IMR-90 (cell line): Measurements from ENCODE around the gene AGTR1. TPM values are rescaled to one million over a fixed set of nuclear protein-coding genes. Genes with fewer than 3 reads are reported as not detected.

Experiments
- ATAC-seq: fragments of 200-7000 bp; cut with Tn5 transposase; 2 replicates; pipeline ENCODE4 v1.9.1; 2020; ENCODE audit warnings: low read depth, mild to moderate bottlenecking, moderate library complexity
- BruUV-seq: library from RNA; stranded (reverse); fragments of 400-500 nt; replicated peaks from 2 replicates; lab custom pipeline; 2021; lab: Mats Ljungman, UMichigan
- CTCF ChIA-PET: fragments of 300-600 bp; formaldehyde crosslinking; extraction: SDS; loops from one replicate; lab custom pipeline; 2021; ENCODE audit warnings: antibody characterized with exemption; lab: Yijun Ruan, JAX
- POLR2A ChIA-PET: fragments of 300-600 bp; sonication (Branson Sonifier 250); formaldehyde crosslinking; loops from one replicate; lab custom pipeline; 2022; ENCODE audit warnings: antibody characterized with exemption; ENCODE audit not compliant: unreplicated experiment; lab: Charles Lee
- DNase-seq: peaks from one replicate; pipeline ENCODE4 v3.0.0; 2013
- H2AFZ ChIP-seq: replicated peaks from 2 replicates; pipeline ENCODE3; 2013; ENCODE audit warnings: low read length, mild to moderate bottlenecking; ENCODE audit not compliant: poor library complexity
- H2AK5ac ChIP-seq: 2 replicates; pipeline ENCODE4 v1.6.1; 2013; ENCODE audit warnings: low read depth, low read length, inconsistent platforms
- H2AK9ac ChIP-seq: replicated peaks from 2 replicates; pipeline ENCODE3; 2013; ENCODE audit warnings: mild to moderate bottlenecking, low read depth, low read length, moderate library complexity; ENCODE audit not compliant: poor library complexity
- H2BK120ac ChIP-seq: 2 replicates; pipeline ENCODE4 v1.6.1; 2013; ENCODE audit warnings: low read depth, low read length, inconsistent platforms
- H2BK15ac ChIP-seq: 3 replicates; pipeline ENCODE4 v1.6.1; 2013; ENCODE audit warnings: low read depth, low read length, inconsistent platforms
- H2BK20ac ChIP-seq: 2 replicates; pipeline ENCODE4 v1.6.1; 2013; ENCODE audit warnings: low read depth, mild to moderate bottlenecking, inconsistent platforms, low read length, moderate library complexity
- H2BK5ac ChIP-seq: 2 replicates; pipeline ENCODE4 v1.6.1; 2013; ENCODE audit warnings: mild to moderate bottlenecking, low read depth, low read length, inconsistent platforms; ENCODE audit not compliant: poor library complexity, severe bottlenecking
- H3K14ac ChIP-seq: replicated peaks from 2 replicates; pipeline ENCODE4 v1.6.1; 2013; ENCODE audit warnings: low read depth, low read length, inconsistent platforms
- H3K18ac ChIP-seq: 2 replicates; pipeline ENCODE4 v1.6.1; 2013; ENCODE audit warnings: low read depth, low read length, control low read depth
- H3K23ac ChIP-seq: 2 replicates; pipeline ENCODE4 v1.6.1; 2013; ENCODE audit warnings: low read depth, low read length, inconsistent platforms
- H3K27ac ChIP-seq: 2 replicates; pipeline ENCODE4 v1.5.1; 2013; ENCODE audit warnings: mild to moderate bottlenecking, control low read depth, low read length; ENCODE audit not compliant: insufficient read depth
- H3K27me3 ChIP-seq: 2 replicates; pipeline ENCODE4 v1.6.1; 2013; ENCODE audit warnings: low read length; ENCODE audit not compliant: control insufficient read depth, insufficient read depth
- H3K36me3 ChIP-seq: 2 replicates; pipeline ENCODE4 v1.6.1; 2013; ENCODE audit warnings: low read length, mixed read lengths; ENCODE audit not compliant: control insufficient read depth, insufficient read depth
- H3K4ac ChIP-seq: 2 replicates; pipeline ENCODE4 v1.6.1; 2013; ENCODE audit warnings: low read depth, low read length, inconsistent platforms
- H3K4me1 ChIP-seq: 2 replicates; pipeline ENCODE4 v1.6.1; 2013; ENCODE audit warnings: low read length, mixed read lengths; ENCODE audit not compliant: control insufficient read depth, insufficient read depth
- H3K4me2 ChIP-seq: 2 replicates; pipeline ENCODE4 v1.6.1; 2013; ENCODE audit warnings: low read depth, mild to moderate bottlenecking, control low read depth, low read length, moderate library complexity
- H3K4me3 ChIP-seq: 2 replicates; pipeline ENCODE4 v1.5.1; 2013; ENCODE audit warnings: low read depth, mild to moderate bottlenecking, control low read depth, low read length, moderate library complexity; ENCODE audit not compliant: insufficient read depth
- H3K56ac ChIP-seq: 2 replicates; pipeline ENCODE4 v1.6.1; 2013; ENCODE audit warnings: low read length, inconsistent platforms; ENCODE audit not compliant: insufficient read depth; ENCODE audit errors: extremely low read depth
- H3K79me1 ChIP-seq, 2 experiments: 2 replicates each; pipeline ENCODE4 v1.6.1; 2013; ENCODE audit warnings: low read length in 2 of 2, inconsistent platforms in 1 of 2, low read depth in 1 of 2
- H3K9ac ChIP-seq: 2 replicates; pipeline ENCODE4 v1.6.1; 2013; ENCODE audit warnings: low read depth, low read length, control low read depth
- H3K9me1 ChIP-seq: 2 replicates; pipeline ENCODE4 v1.6.1; 2013; ENCODE audit warnings: low read length, inconsistent platforms; ENCODE audit not compliant: insufficient read depth
- H3K9me3 ChIP-seq: 2 replicates; pipeline ENCODE4 v1.6.1; 2013; ENCODE audit warnings: low read length; ENCODE audit not compliant: control insufficient read depth, insufficient read depth
- H4K20me1 ChIP-seq: 2 replicates; pipeline ENCODE4 v1.6.1; 2013; ENCODE audit warnings: low read length, inconsistent platforms; ENCODE audit not compliant: insufficient read depth
- H4K5ac ChIP-seq: 2 replicates; pipeline ENCODE4 v1.6.1; 2013; ENCODE audit warnings: mild to moderate bottlenecking, low read depth, low read length, control low read depth
- H4K8ac ChIP-seq, 2 experiments: 2 replicates each; pipeline ENCODE4 v1.6.1; 2013; ENCODE audit warnings: low read depth in 2 of 2, low read length in 2 of 2, control low read depth in 1 of 2, inconsistent platforms in 1 of 2
- H4K91ac ChIP-seq: 2 replicates; pipeline ENCODE4 v1.6.1; 2013; ENCODE audit warnings: low read depth, low read length, inconsistent platforms; ENCODE audit not compliant: insufficient read depth
- BHLHE40 ChIP-seq: fragments of 150-350 bp; IDR thresholded peaks from 2 replicates; pipeline ENCODE4 v1.6.1; 2016; ENCODE audit warnings: mild to moderate bottlenecking, low read depth, low read length
- CEBPB ChIP-seq: IDR thresholded peaks from 2 replicates; pipeline ENCODE4 v1.6.1; 2012; ENCODE audit warnings: low read depth, low read length, improper control_type of control experiment
- CHD1 ChIP-seq: IDR thresholded peaks from 2 replicates; pipeline ENCODE4 v1.6.1; 2012; ENCODE audit warnings: low read depth, low read length, improper control_type of control experiment
- CTCF ChIP-seq: conservative IDR thresholded peaks from 2 replicates; pipeline ENCODE4 v1.5.1; 2012; ENCODE audit warnings: mild to moderate bottlenecking, low read depth, low read length, improper control_type of control experiment
- ELK1 ChIP-seq: fragments of 150-350 bp; IDR thresholded peaks from 2 replicates; pipeline ENCODE4 v1.6.1; 2016; ENCODE audit warnings: low read depth, mild to moderate bottlenecking, low read length, moderate library complexity, borderline replicate concordance
- FOS ChIP-seq: fragments of 150-350 bp; IDR thresholded peaks from 2 replicates; pipeline ENCODE4 v1.6.1; 2016; ENCODE audit warnings: low read depth, low read length
- MAFK ChIP-seq: IDR thresholded peaks from 2 replicates; pipeline ENCODE4 v1.6.1; 2012; ENCODE audit warnings: low read depth, low read length, improper control_type of control experiment
- MXI1 ChIP-seq: IDR thresholded peaks from 2 replicates; pipeline ENCODE4 v1.6.1; 2012; ENCODE audit warnings: low read depth, mild to moderate bottlenecking, low read length, moderate library complexity, borderline replicate concordance
- NFE2L2 ChIP-seq: fragments of 150-350 bp; IDR thresholded peaks from 2 replicates; pipeline ENCODE4 v1.6.1; 2016; ENCODE audit warnings: low read depth, mild to moderate bottlenecking, low read length
- POLR2A ChIP-seq: IDR thresholded peaks from 2 replicates; pipeline ENCODE4 v1.6.1; 2012; ENCODE audit warnings: mild to moderate bottlenecking, low read depth, low read length
- RAD21 ChIP-seq: IDR thresholded peaks from 2 replicates; pipeline ENCODE4 v1.6.1; 2012; ENCODE audit warnings: low read length, improper control_type of control experiment
- RCOR1 ChIP-seq: IDR thresholded peaks from 2 replicates; pipeline ENCODE4 v1.6.1; 2012; ENCODE audit warnings: mild to moderate bottlenecking, low read length, improper control_type of control experiment; ENCODE audit not compliant: insufficient replicate concordance
- RFX5 ChIP-seq: IDR thresholded peaks from 2 replicates; pipeline ENCODE4 v1.8.0; 2012; ENCODE audit warnings: low read depth, mild to moderate bottlenecking, low read length, moderate library complexity
- SMC3 ChIP-seq: fragments of 150-350 bp; IDR thresholded peaks from 2 replicates; pipeline ENCODE4 v1.6.1; 2016; ENCODE audit warnings: low read depth, mild to moderate bottlenecking, antibody characterized with exemption, low read length, moderate library complexity
- USF2 ChIP-seq: fragments of 150-350 bp; IDR thresholded peaks from 2 replicates; pipeline ENCODE4 v1.6.1; 2017; ENCODE audit warnings: mild to moderate bottlenecking, antibody characterized with exemption, low read length, low read depth
- WGBS, 2 experiments: methylation state at CpG; one replicate each; pipeline versions ENCODE4 v1.1.5 to v1.1.7; 2013; ENCODE audit warnings: missing lambda C conversion rate in 2 of 2; ENCODE audit not compliant: insufficient read length in 1 of 2; ENCODE audit errors: extremely low coverage in 2 of 2; 5-methylcytosine and 5-hydroxymethylcytosine counted together
- dilution Hi-C: fragments of 300-500 bp; cut with HindIII; formaldehyde crosslinking; loops from one replicate; pipeline ENCODE4 v1.14.3; 2018; ENCODE audit warnings: low sequenced_read_pairs; ENCODE audit not compliant: unreplicated experiment
- in situ Hi-C: fragments of 300-500 bp; cut with MboI; formaldehyde crosslinking; loops from 3 replicates; pipeline ENCODE4 v1.14.3; 2019; ENCODE audit warnings: low sequenced_read_pairs, inconsistent platforms, mixed read lengths
- intact Hi-C: fragments of 100-400 bp; cut with micrococcal nuclease; formaldehyde crosslinking; loops from 2 replicates; pipeline ENCODE4 v1.10.0; 2022
- polyA plus RNA-seq, 3 experiments: library from polyadenylated mRNA; depleted of rRNA; stranded (reverse); fragments of >200 nt; gene quantifications; 2 replicates each; pipeline ENCODE4 v1.2.3, GENCODE V29; 2012; ENCODE audit warnings: low replicate concordance in 1 of 3
- total RNA-seq: library from RNA; depleted of rRNA; stranded (reverse); fragments of >200 nt; gene quantifications from 2 replicates; pipeline ENCODE4 v1.2.3, GENCODE V29; 2012

Gene AGTR1
- total and polyA plus RNA-seq, 2 of the 4 experiments (the other 2 are of a cell fraction), result 2.2 to 2.7 TPM

GRCh38 chr3:148741219-148741618, 43.5 kb downstream of the AGTR1 start:
- in situ Hi-C loops, result no loop called here
- Histone ChIP-seq H3K14ac (no peak overlapping the region), H3K9me3 (no peaks in the 10 kb centered on the region), H3K4ac (no peak overlapping the region), H3K79me1 (no peaks in the 10 kb centered on the region), H2AK9ac (no peak overlapping the region), H3K23ac (no peak overlapping the region), H3K4me2 (no peak overlapping the region), H2BK20ac (no peak overlapping the region), H2BK5ac (no peak overlapping the region), H2AK5ac (no peak overlapping the region), H3K36me3 (no peaks in the 10 kb centered on the region), H3K56ac (no peak overlapping the region), H4K5ac (no peak overlapping the region), H3K4me1 (no peaks in the 10 kb centered on the region), H2AFZ (no peak overlapping the region), H3K9me1 (no peaks in the 10 kb centered on the region; the same call in 1 of the 2 replicates), H3K9ac (no peak overlapping the region), H4K91ac (no peak overlapping the region), H3K18ac (no peak overlapping the region), H4K20me1 (no peaks in the 10 kb centered on the region), H3K27me3 (no peaks in the 10 kb centered on the region; the same call in none of the 2 replicates), H3K4me3 (no peak overlapping the region), H3K27ac (no peak overlapping the region), H2BK15ac (no peak overlapping the region), H4K8ac (no peak overlapping the region), H2BK120ac (no peak overlapping the region)
- dilution Hi-C loops, result no loop called here
- DNase-seq (no peak), ATAC-seq (no peak)
- WGBS, 2 experiments, result 95% methylated on average over 8 of the region's 10 CpGs; no CpG with 5 or more reads in 1 of the 2 experiments
- intact Hi-C loops, result no loop called here
- no peak for TF ChIP-seq CEBPB
- no peak for TF ChIP-seq FOS
- TF ChIP-seq USF2, result no peak
- TF ChIP-seq CTCF, result no peak
- no peak for TF ChIP-seq RFX5
- no peak for TF ChIP-seq NFE2L2
- no peak for TF ChIP-seq CHD1
- TF ChIP-seq SMC3, result no peak
- no peak for TF ChIP-seq RCOR1
- TF ChIP-seq POLR2A, result no peak
- TF ChIP-seq MAFK, result no peak
- no peak for TF ChIP-seq MXI1
- no peak for TF ChIP-seq RAD21
- no peak for TF ChIP-seq BHLHE40
- TF ChIP-seq ELK1, result no peak
- BruUV-seq, result no TSS peak
- POLR2A ChIA-PET, result no interaction called here
- CTCF ChIA-PET, result no interaction called here
